ENCODE data around the gene RPL7A.

DNA sequence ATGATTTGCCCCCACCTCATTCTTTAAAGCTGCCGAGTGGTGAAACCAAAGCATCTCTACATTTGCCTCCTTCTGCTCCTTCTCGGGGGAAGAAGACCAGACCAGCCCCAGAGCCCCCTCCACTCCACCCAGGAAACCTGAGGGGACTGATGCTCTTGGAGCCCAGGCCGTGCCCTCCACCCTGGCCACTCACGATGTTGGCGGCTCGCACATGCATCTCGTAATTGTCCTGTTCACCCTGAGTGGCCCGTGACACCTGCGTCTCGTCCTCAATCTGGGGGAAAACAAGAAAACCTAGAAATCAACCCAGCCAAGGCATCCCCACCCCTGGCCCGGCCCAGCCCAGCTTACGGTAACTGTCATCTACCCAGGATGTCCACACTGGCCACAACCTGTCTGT is 3.0 kb upstream of the RPL7A start:
- TF ChIP-seq, protein P1, sequence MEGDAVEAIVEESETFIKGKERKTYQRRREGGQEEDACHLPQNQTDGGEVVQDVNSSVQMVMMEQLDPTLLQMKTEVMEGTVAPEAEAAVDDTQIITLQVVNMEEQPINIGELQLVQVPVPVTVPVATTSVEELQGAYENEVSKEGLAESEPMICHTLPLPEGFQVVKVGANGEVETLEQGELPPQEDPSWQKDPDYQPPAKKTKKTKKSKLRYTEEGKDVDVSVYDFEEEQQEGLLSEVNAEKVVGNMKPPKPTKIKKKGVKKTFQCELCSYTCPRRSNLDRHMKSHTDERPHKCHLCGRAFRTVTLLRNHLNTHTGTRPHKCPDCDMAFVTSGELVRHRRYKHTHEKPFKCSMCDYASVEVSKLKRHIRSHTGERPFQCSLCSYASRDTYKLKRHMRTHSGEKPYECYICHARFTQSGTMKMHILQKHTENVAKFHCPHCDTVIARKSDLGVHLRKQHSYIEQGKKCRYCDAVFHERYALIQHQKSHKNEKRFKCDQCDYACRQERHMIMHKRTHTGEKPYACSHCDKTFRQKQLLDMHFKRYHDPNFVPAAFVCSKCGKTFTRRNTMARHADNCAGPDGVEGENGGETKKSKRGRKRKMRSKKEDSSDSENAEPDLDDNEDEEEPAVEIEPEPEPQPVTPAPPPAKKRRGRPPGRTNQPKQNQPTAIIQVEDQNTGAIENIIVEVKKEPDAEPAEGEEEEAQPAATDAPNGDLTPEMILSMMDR (IDR thresholded peaks at IDR 0.05), result no peak
- no peak for TF ChIP-seq POLR2A (IDR thresholded peaks at IDR 0.05)
